Measurements from ENCODE around the gene ATP5IF1.
A peak's percentile ranks its signal among the peaks of the same experiment; 100 is the strongest.

Gene ATP5IF1

GRCh38 chr1:28249866-28250295 lies 14.0 kb downstream of the ATP5IF1 start:
- Histone ChIP-seq H3K36me3 (ENCODE audit: control insufficient read depth, insufficient read depth, low read length) (no peaks in the 10 kb centered on the region), H3K9ac (ENCODE audit: low read depth, low read length) (peak overlapping the region; percentile 43; the same call in 1 of the 2 replicates), H3K4me1 (ENCODE audit: control insufficient read depth, insufficient read depth, low read length) (peaks cover 26% of the 10 kb centered on the region), H3K4me3 (ENCODE audit: low read depth, low read length) (no peak overlapping the region), H3K27ac (ENCODE audit: low read depth, low read length) (peak overlapping the region; percentile 15), H3K9me3 (ENCODE audit: control insufficient read depth, insufficient read depth, low read length) (no peaks in the 10 kb centered on the region), H3K27me3 (ENCODE audit: control insufficient read depth, insufficient read depth, low read length) (no peaks in the 10 kb centered on the region)

GRCh38 chr1:28256197-28256827 lies 20.4 kb downstream of the ATP5IF1 start:
- Histone ChIP-seq H3K27ac (ENCODE audit: low read depth, low read length) (no peak overlapping the region), H3K4me1 (ENCODE audit: control insufficient read depth, insufficient read depth, low read length) (peaks cover 16% of the 10 kb centered on the region), H3K9me3 (ENCODE audit: control insufficient read depth, insufficient read depth, low read length) (no peaks in the 10 kb centered on the region), H3K4me3 (ENCODE audit: low read depth, low read length) (no peak overlapping the region), H3K9ac (ENCODE audit: low read depth, low read length) (no peak overlapping the region), H3K27me3 (ENCODE audit: control insufficient read depth, insufficient read depth, low read length) (no peaks in the 10 kb centered on the region), H3K36me3 (ENCODE audit: control insufficient read depth, insufficient read depth, low read length) (no peaks in the 10 kb centered on the region)

- H3K9ac ChIP-seq (ENCODE audit: low read depth, low read length): no peak overlapping the region
Observed at GRCh38 chr1:28257736-28258135, 21.8 kb downstream of the ATP5IF1 start.

GRCh38 chr1:28258628-28259251 lies 22.8 kb downstream of the ATP5IF1 start:
- Histone ChIP-seq H3K36me3 (ENCODE audit: control insufficient read depth, insufficient read depth, low read length) (no peaks in the 10 kb centered on the region), H3K4me1 (ENCODE audit: control insufficient read depth, insufficient read depth, low read length) (peaks cover 27% of the 10 kb centered on the region), H3K27me3 (ENCODE audit: control insufficient read depth, insufficient read depth, low read length) (no peaks in the 10 kb centered on the region), H3K4me3 (ENCODE audit: low read depth, low read length) (peak overlapping the region; percentile 42; the same call in 1 of the 2 replicates), H3K27ac (ENCODE audit: low read depth, low read length) (peak overlapping the region; percentile 59), H3K9ac (ENCODE audit: low read depth, low read length) (no peak overlapping the region), H3K9me3 (ENCODE audit: control insufficient read depth, insufficient read depth, low read length) (no peaks in the 10 kb centered on the region)

More at GRCh38 chr1:28257736-28258135, 21.8 kb downstream of the ATP5IF1 start:
- Histone ChIP-seq H3K4me1 (ENCODE audit: control insufficient read depth, insufficient read depth, low read length) (peaks cover 19% of the 10 kb centered on the region), H3K27ac (ENCODE audit: low read depth, low read length) (no peak overlapping the region), H3K27me3 (ENCODE audit: control insufficient read depth, insufficient read depth, low read length) (no peaks in the 10 kb centered on the region), H3K4me3 (ENCODE audit: low read depth, low read length) (no peak overlapping the region), H3K36me3 (ENCODE audit: control insufficient read depth, insufficient read depth, low read length) (no peaks in the 10 kb centered on the region), H3K9me3 (ENCODE audit: control insufficient read depth, insufficient read depth, low read length) (no peaks in the 10 kb centered on the region)

- peak within 1 kb of the TSS; percentile 87 for H3K9ac ChIP-seq (ENCODE audit: low read depth, low read length)
- no peaks in the 10 kb centered on the region for H3K27me3 ChIP-seq (ENCODE audit: control insufficient read depth, insufficient read depth, low read length)
- peak within 1 kb of the TSS; percentile 85 for H3K27ac ChIP-seq (ENCODE audit: low read depth, low read length)
- no peaks in the 10 kb centered on the region for H3K36me3 ChIP-seq (ENCODE audit: control insufficient read depth, insufficient read depth, low read length)
- peak within 1 kb of the TSS; percentile 96 for H3K4me3 ChIP-seq (ENCODE audit: low read depth, low read length)
- H3K4me1 ChIP-seq (ENCODE audit: control insufficient read depth, insufficient read depth, low read length): peaks cover 27% of the 10 kb centered on the region
- no peaks in the 10 kb centered on the region for H3K9me3 ChIP-seq (ENCODE audit: control insufficient read depth, insufficient read depth, low read length)
Observed at GRCh38 chr1:28259252-28259933, 23.5 kb downstream of the ATP5IF1 start, which contains the start of gene SESN2. TSS of gene SESN2 (plus strand) at chr1:28259518. CDS start at chr1:28259848, 330 bp downstream.

GRCh38 chr1:28259934-28260802 lies 24.2 kb downstream of the ATP5IF1 start:
- peak overlapping the region; percentile 85 for H3K27ac ChIP-seq (ENCODE audit: low read depth, low read length)
- H3K36me3 ChIP-seq (ENCODE audit: control insufficient read depth, insufficient read depth, low read length): no peaks in the 10 kb centered on the region
- H3K9me3 ChIP-seq (ENCODE audit: control insufficient read depth, insufficient read depth, low read length): no peaks in the 10 kb centered on the region
- H3K27me3 ChIP-seq (ENCODE audit: control insufficient read depth, insufficient read depth, low read length): no peaks in the 10 kb centered on the region
- peak overlapping the region; percentile 87 for H3K9ac ChIP-seq (ENCODE audit: low read depth, low read length)
- H3K4me3 ChIP-seq (ENCODE audit: low read depth, low read length): peak overlapping the region; percentile 96
- H3K4me1 ChIP-seq (ENCODE audit: control insufficient read depth, insufficient read depth, low read length): peaks cover 34% of the 10 kb centered on the region

- Histone ChIP-seq H3K27me3 (ENCODE audit: control insufficient read depth, insufficient read depth, low read length) (no peaks in the 10 kb centered on the region), H3K4me3 (ENCODE audit: low read depth, low read length) (peak overlapping the region; percentile 96), H3K36me3 (ENCODE audit: control insufficient read depth, insufficient read depth, low read length) (no peaks in the 10 kb centered on the region), H3K9ac (ENCODE audit: low read depth, low read length) (no peak overlapping the region; the same call in 1 of the 2 replicates), H3K4me1 (ENCODE audit: control insufficient read depth, insufficient read depth, low read length) (peaks cover 38% of the 10 kb centered on the region), H3K9me3 (ENCODE audit: control insufficient read depth, insufficient read depth, low read length) (no peaks in the 10 kb centered on the region), H3K27ac (ENCODE audit: low read depth, low read length) (no peak overlapping the region)
Observed at GRCh38 chr1:28260803-28261174, 24.9 kb downstream of the ATP5IF1 start.

- H3K36me3 ChIP-seq (ENCODE audit: control insufficient read depth, insufficient read depth, low read length): peaks cover 10% of the 10 kb centered on the region
- H3K27me3 ChIP-seq (ENCODE audit: control insufficient read depth, insufficient read depth, low read length): no peaks in the 10 kb centered on the region
- H3K9ac ChIP-seq (ENCODE audit: low read depth, low read length): no peak overlapping the region
- no peak overlapping the region for H3K27ac ChIP-seq (ENCODE audit: low read depth, low read length)
- H3K4me3 ChIP-seq (ENCODE audit: low read depth, low read length): no peak overlapping the region
- no peaks in the 10 kb centered on the region for H3K9me3 ChIP-seq (ENCODE audit: control insufficient read depth, insufficient read depth, low read length)
- peaks cover 47% of the 10 kb centered on the region for H3K4me1 ChIP-seq (ENCODE audit: control insufficient read depth, insufficient read depth, low read length)
Observed at GRCh38 chr1:28264897-28265296, 29.0 kb downstream of the ATP5IF1 start.

- no peaks in the 10 kb centered on the region for H3K27me3 ChIP-seq (ENCODE audit: control insufficient read depth, insufficient read depth, low read length)
- H3K27ac ChIP-seq (ENCODE audit: low read depth, low read length): peak overlapping the region; percentile 47
- peaks cover 47% of the 10 kb centered on the region for H3K4me1 ChIP-seq (ENCODE audit: control insufficient read depth, insufficient read depth, low read length)
- H3K9me3 ChIP-seq (ENCODE audit: control insufficient read depth, insufficient read depth, low read length): no peaks in the 10 kb centered on the region
- H3K4me3 ChIP-seq (ENCODE audit: low read depth, low read length): peak overlapping the region; percentile 23; the same call in 1 of the 2 replicates
- H3K9ac ChIP-seq (ENCODE audit: low read depth, low read length): 0 out of 2 replicates have a peak overlapping the region, but pooled peaks have one; percentile 5
- peaks cover 14% of the 10 kb centered on the region for H3K36me3 ChIP-seq (ENCODE audit: control insufficient read depth, insufficient read depth, low read length)
Observed at GRCh38 chr1:28265577-28265976, 29.7 kb downstream of the ATP5IF1 start.

GRCh38 chr1:28266920-28267322 lies 31.0 kb downstream of the ATP5IF1 start:
- no peaks in the 10 kb centered on the region for H3K9me3 ChIP-seq (ENCODE audit: control insufficient read depth, insufficient read depth, low read length)
- H3K27ac ChIP-seq (ENCODE audit: low read depth, low read length): peak overlapping the region; percentile 87
- H3K36me3 ChIP-seq (ENCODE audit: control insufficient read depth, insufficient read depth, low read length): peaks cover 26% of the 10 kb centered on the region
- H3K9ac ChIP-seq (ENCODE audit: low read depth, low read length): no peak overlapping the region
- H3K4me1 ChIP-seq (ENCODE audit: control insufficient read depth, insufficient read depth, low read length): peaks cover 38% of the 10 kb centered on the region
- no peaks in the 10 kb centered on the region for H3K27me3 ChIP-seq (ENCODE audit: control insufficient read depth, insufficient read depth, low read length)
- no peak overlapping the region for H3K4me3 ChIP-seq (ENCODE audit: low read depth, low read length)
